ENCODE measurements around the gene GRIK2.

- TF ChIP-seq CTCF (conservative IDR thresholded peaks at IDR 0.05) (no peak), EZH2 (IDR thresholded peaks at IDR 0.05; ENCODE audit: low read depth) (no peak)
Measured at GRCh38 chr6:101554231-101554630, 160.7 kb downstream of the GRIK2 start.

Data from PC-9 (cell line).